GM21576 (cell line): ENCODE measurements around the gene DDAH1.

Experiments used
- ATAC-seq: cut with Tn5 transposase; IDR thresholded peaks from one replicate; pipeline ENCODE4 v1.9.1; 2021; ENCODE audit warnings: mild to moderate bottlenecking, moderate library complexity; ENCODE audit not compliant: unreplicated experiment

DDAH1 gene

GRCh38 chr1:85333186-85333585 is 131.8 kb downstream of the DDAH1 start:
- ATAC-seq: no peak

- ATAC-seq: no peak
Observed at GRCh38 chr1:85332575-85332974, 132.4 kb downstream of the DDAH1 start.

- no peak for ATAC-seq
Observed at GRCh38 chr1:85330711-85331290, 134.2 kb downstream of the DDAH1 start.

DNA sequence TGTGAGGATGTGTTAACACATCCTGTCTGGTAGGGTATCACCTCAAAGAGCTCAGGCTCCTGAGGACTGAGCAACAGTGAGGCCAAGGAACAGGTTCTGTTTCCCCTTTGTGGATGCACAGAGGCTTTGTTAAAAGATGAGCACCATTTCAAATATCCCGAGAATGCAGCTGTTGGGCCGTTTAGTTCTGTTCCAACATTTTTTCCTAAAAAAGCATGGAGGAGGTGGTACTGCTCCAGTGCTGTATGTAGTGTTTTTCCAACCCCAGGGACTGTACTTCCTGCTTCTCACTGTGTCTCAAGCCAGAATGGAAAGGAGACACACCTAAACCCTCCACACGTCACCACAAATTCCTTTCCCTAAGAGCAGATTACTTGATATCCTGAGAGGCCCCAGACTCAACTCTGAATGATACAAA is 134.7 kb downstream of the DDAH1 start:
- no peak for ATAC-seq

DNA sequence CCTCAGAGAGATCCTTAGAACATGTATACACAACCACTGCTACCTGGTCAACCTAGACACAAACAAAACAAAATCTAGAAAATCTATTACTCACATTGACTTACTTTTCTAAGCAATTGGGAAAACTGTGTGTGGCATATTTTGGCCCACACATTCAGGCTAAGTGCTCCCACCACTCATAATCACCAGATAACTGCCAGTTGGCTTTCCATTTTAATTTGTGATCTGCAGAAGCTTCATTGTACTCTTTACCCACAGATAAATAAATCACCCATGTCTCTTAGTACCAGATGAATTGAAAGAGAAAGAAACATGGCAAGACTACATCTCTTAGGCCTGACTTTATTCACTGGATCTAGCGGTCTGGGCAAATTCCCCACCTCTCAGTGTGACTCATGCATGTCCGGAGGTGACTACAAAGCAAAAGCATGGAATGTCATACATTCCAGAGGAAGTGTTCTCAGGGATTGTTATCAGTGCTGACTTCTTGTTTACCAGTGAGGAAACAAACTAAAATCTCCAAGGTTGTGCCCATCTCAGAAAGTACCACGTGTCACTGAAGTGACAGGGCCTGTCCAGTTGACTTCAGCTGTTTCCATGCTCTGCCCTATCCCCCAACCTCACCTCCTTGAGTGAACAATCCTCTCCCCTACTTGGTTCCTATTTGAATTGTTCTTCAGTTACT is 136.1 kb downstream of the DDAH1 start:
- ATAC-seq: no peak

- ATAC-seq: no peak
Observed at GRCh38 chr1:85327759-85328158, 137.2 kb downstream of the DDAH1 start.

DNA sequence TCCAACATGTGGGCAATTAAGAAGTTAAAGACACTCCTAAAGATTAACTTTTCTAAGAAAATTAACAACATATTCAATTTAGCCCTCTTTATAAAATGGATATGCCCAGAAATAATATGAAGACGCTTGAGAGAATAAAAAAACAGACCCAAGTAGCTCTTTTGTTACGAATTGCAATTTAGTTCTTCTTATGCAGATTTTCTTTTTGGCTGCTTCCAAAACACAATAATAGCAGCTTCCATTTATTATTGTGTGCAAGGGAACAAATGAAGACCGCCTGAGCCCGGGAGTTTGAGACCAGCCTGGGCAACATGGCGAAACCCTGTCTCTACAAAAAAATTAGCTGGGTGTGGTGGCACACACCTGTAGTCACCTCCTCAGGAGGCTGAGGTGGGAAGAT is 138.1 kb downstream of the DDAH1 start:
- no peak for ATAC-seq

DNA sequence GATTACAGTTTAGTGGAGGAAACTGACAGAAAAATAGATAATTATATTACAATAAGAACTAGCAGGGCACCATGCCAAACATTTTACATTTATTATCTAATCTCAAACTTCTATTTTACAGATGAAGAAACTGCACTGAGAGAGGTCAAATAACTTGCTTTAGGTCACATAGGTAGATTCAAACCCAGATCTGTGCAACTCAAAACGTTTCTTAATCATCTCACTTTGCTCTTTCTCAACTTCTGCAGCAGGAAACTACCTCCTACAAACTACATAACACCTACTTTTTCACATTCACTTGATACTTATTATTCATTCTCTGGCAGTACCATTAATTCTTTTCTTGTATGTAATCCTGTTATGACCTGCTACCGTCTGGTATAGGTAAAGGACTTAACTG is 138.6 kb downstream of the DDAH1 start:
- no peak for ATAC-seq

DNA sequence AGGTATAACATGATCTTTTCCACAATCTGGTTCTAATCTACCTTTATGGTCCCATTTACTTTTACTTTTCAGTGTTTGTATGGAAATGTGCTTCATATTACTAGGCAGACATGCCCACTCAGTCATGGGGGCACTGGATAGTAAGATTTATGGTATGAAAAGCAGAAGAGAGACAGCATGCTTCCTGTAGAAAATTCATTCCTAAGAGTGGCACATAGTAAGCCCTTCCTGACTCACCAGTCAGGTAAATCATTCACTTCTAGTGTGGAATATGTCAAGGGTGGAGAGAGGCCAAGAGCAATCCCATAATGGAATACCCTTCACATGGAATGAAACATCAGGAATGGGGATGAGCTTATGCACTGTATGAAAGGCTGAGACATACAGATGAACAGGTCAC is 139.0 kb downstream of the DDAH1 start:
- ATAC-seq: no peak

DNA sequence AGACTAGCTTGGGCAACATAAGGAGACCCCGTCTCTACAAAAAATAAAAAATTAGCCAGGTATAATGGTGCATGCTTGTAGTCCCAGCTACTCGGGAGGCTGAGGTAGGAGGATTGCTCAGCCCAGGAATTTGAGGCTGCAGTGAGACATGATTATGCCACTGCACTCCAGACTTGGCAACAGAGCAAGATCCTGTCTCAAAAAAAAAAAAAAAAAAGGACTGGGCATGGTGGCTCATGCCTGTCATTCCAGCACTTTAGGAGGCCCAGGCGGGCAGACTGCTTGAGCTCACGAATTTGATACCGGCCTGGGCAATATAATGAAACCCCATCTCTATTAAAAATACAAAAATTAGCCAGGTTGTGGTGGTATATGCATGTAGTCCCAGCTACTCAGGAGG is 141.2 kb downstream of the DDAH1 start:
- no peak for ATAC-seq

- no peak for ATAC-seq
Observed at GRCh38 chr1:85322655-85323054, 142.3 kb downstream of the DDAH1 start.

DNA sequence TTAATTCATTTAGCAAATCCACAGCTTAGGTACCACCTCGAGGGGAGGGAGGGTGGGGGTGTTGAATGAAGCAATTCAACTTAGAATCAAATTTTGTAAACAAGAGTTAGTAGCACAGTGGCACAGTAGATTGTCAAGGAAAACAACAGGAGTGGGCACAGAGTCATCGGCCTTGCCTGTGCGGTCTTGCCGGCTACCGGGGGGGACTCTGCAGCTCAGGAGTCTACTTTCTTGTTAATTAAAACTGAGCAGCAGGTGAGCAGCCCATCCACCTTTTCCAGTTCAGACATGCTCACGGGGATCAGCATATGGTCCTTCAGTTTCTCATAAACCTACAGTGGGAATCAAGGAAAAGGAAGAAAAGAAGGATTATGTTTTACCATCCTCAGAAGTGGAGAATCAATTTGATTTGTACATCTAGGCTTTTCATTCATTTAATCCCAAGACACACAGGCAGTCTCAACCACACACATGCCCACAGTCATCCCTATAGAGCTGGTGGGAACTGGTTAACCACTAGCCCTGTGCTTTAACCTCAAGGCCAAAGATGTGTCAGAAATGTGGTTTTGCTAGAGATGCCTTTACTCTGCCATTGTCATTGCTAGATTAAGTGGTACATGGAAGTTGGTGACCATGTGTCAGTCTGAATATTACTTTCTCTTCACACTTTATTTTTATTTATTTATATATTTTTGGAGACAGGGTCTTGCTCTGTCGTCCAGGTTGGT is 143.6 kb downstream of the DDAH1 start:
- peak; percentile 55 for ATAC-seq

DNA sequence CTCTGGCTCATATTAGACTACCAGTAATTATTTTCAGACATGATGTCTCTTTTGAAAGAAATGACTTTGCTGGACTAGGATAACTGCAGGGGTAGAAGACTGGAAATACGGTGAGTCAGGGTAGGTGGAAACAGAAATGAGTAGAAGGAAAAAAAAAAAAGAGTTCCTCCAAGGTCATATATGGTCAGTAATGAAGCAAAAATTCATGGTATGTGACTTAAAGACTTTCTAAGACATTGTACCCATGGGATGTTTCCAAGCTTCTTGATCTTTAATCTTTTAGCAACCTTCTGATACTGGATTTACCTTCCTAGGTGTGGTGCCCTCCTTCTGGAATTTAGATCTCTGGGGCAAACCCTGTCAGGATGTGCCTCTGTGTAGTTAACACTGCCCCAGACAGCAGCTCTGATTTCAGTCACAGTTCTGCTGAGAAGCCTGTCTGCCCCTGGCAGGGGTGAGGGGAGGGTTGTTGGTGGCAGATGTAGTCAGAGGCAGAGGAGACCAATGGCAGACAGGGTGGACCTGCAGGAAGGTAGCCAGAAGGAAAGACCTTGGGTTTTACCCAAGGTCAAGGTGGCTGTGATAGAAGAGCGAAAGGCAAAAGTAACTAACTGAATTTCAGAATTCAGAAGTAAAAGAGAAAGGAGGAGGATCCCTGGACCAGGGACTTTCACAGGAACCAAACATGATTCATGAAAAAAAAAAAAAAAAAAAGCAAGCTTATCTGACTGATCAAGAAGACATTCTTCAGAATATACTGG is 144.4 kb downstream of the DDAH1 start:
- no peak for ATAC-seq

GRCh38 chr1:85319931-85320330 is 145.0 kb downstream of the DDAH1 start:
- ATAC-seq: no peak

DNA sequence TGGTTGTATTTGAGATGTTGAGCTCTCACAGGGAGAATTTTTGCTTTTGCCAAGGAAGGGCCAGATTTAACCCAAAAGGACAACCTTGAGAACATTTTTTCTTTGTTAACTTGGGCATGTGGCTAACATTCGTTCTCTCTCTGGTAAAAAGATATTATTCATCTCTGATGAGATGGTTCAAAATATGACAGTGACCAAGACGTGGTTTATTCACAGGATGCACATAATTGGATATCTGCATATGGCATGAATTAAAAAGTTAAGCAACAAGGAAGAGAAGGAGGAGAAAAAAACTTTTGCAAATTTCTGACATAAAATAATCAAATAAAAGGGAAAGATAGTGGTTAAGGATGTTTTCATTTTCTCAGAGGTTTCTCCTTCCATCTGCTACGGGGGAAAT is 145.5 kb downstream of the DDAH1 start:
- ATAC-seq: no peak

DNA sequence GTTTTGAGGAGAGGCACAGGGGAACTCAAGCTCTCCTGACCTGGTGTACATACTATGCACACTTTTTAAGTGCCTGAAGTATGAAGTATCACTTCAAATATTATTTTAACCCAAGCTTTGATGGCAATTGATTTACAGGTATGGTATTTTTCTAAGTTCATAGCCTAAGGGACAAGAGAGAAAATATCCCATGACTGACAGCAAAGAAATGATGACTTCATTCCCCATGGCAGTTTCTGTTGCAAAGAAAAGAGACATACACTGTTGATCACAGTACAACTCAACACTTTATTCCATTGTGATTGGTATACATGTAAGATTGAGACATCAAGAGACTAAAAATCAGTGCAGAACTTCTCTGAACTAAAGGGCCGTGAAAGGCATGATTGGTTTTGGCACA is 146.7 kb downstream of the DDAH1 start:
- no peak for ATAC-seq

DNA sequence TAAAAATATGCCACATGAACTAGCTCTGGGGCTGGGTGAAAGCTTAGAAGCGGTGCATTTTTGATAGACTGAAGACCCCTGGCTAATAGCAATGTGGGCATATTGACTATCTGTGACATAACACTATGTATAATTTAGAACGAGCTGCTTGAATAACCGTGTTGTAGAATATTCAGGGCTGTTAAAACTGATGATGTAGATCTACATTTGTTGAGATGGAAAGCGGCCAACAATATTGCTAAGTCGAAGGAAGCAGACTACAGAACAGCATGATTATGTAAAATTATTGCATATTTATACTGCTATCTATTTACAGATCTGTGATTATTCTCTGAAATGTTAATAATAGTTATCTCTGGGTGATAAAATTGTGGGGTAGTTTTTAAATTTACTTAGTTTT is 147.4 kb downstream of the DDAH1 start:
- no peak for ATAC-seq

DNA sequence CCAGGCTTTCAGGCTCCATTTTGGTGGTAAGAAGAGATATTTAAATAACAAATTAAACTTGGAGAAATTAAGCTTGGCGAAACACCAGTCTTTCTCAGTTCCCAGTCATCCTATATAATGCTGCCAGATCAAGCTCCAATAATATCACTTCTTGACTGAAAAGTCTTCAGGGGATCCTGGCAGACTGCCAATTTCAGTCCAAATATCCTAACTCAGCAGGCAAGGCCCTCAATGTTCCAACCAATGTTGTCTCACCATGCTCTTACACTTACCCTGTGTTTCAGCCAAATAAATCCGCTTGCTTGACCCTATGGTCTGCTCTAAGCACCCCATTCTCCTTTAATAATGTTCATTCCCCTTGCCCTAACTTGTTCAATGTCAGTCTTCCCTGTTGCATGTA is 148.6 kb downstream of the DDAH1 start:
- ATAC-seq: no peak

- ATAC-seq: no peak
Observed at GRCh38 chr1:85315789-85316188, 149.2 kb downstream of the DDAH1 start.

GRCh38 chr1:85314726-85315125 is 150.2 kb downstream of the DDAH1 start:
- no peak for ATAC-seq

DNA sequence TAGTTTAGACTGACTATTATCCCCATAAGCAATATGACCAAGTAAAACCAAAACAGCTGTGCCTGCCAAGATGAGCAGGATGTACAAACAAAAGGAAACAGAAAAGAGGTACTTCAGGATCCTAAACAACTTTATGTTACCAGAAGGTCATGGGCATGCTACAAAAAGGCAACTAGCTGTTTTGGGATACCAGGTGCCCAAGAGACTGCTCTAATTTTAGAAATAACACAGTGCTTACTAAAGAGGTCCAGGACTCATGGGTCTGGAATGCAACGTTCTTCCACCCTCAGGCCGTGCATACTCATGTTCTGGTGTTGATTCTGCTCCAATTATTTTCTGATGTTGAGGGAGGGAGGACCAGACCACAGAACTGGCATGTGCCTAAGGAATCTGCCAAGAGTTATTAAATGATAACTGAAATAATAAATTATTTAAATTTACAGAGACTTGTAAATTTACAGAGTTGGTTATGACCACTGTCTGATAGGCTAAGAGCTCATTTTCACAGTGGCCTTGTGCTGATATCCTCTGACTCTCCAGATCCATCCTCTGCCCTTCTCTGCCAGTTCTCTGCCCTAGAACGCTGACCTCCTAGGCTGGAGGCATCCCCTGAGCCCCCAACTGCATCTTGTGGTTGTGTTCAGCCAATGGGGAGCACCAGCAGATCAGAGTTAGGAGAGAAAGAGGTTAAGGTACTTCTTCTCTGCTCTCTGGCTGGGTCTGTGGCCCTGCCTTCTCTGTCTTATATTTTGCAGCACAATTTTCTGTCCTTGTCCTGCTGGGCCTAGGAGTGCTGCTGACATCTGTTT is 150.9 kb downstream of the DDAH1 start:
- no peak for ATAC-seq
